ENCODE data around the gene UCP3. TPM values are rescaled to one million over a fixed set of nuclear protein-coding genes. Genes with fewer than 3 reads are reported as not detected.

Gene UCP3
- total and polyA plus RNA-seq, 5 donors: 1.6 to 2.5 (median 1.9) TPM

DNA sequence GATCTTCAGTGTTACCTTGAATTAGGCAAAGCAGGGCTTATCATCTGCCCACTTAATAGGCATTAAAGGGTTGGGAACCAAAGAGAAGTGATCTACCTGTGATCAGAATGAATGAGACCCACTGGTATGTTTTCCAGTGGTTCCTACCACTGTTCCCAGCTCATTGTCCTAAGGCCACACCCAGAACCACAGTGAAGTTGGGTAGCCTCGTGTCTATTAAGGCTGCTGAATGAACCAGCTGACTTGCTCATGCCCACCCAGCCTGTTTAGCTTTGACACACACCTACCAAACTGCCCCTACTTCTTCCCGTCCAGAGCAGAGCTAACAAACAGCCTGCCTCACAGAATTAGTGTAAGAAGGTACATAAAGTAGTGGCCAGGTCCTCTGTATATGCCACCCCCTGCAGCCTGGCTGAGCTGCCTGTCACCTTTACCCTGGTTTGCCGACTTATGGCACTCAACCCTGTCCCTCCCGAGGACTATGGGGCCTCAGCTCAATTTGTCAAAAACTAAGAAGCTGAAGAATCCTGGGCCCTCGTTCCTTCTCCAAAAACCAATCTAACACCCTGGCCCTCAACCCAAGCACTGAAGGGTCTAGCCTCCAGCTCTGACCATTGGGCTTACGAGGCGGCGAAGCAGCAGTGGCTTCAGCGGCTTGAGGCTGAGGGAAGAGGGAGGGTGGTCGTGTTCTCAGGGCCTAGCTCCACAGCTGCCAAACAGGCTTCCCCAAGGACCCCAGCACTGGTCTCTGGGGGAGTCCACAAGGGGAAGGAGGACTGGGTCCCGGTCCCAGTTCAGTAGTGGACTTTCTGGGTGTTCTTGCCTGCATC lies 36.0 kb downstream of the UCP3 start:
- Histone ChIP-seq H3K4me3 (ENCODE audit: low read length) (no peak overlapping the region), H3K27ac (ENCODE audit: low read length) (no peak overlapping the region), H3K27me3 (ENCODE audit: control insufficient read depth, insufficient read depth) (no peaks in the 10 kb centered on the region), H3K9me3 (ENCODE audit: control insufficient read depth, low read length) (no peaks in the 10 kb centered on the region), H3K4me1 (ENCODE audit: control insufficient read depth, insufficient read depth, low read length) (no peaks in the 10 kb centered on the region)
- intact Hi-C loops (cut with DNase I): no loop called here
- no peak for DNase-seq
- WGBS: 86% methylated on average over 11 of the region's 11 CpGs
- no peak for ATAC-seq

DNA sequence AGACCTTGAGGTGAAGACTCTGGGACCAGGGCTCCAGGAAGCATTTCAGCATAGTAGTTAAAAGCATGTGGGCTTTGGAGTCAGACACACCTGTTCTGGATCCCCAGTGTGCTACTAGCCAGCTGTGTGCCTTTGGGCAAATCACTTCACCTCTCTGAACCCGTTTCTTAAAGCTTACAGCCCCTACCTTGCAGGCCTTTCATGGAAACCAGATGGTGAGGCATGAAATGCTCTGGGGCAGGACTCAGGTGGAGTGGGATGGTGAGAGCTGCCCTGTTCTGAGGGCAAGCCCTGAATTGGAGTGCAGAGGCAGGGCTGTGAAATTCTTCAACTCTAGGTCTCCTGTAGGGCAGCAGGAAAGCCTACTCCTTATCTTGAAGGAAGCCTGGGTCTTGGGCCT lies 36.7 kb downstream of the UCP3 start:
- Histone ChIP-seq H3K4me1 (ENCODE audit: control insufficient read depth, insufficient read depth, low read length) (no peaks in the 10 kb centered on the region), H3K27ac (ENCODE audit: low read length) (no peak overlapping the region), H3K27me3 (ENCODE audit: control insufficient read depth, insufficient read depth) (no peaks in the 10 kb centered on the region), H3K4me3 (ENCODE audit: low read length) (no peak overlapping the region), H3K9me3 (ENCODE audit: control insufficient read depth, low read length) (no peaks in the 10 kb centered on the region)
- 86% methylated on average over 1 of the region's 1 CpG for WGBS
- DNase-seq (no peak), ATAC-seq (no peak)
- intact Hi-C loops (cut with DNase I): no loop called here

DNA sequence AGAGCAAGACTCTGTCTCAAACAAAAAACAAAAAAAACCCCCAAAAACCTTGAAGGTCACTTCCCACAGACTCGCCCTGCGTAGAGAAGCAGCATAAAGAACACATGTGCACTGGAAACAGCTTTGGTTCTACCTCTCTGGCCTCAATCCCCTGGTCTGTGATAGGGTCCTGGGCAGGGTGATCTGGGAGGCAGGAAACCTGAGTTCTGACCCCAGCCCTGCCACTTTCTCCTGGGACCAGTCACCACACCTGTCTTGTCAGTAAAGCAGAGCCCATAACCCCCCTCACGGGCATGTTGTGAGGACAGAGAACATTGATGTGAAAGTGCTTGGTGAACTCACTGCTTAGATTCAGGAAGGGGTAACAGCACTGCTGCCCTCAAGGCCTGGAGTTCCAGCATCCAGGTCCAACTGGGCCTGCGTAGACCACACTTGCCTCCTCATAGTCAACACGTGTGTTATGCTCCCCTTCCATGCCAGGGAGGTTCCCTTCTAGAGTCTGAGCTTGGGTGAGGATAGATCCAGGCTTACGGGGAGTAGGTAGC lies 37.6 kb downstream of the UCP3 start:
- Histone ChIP-seq H3K4me3 (ENCODE audit: low read length) (no peak overlapping the region), H3K9me3 (ENCODE audit: control insufficient read depth, low read length) (no peaks in the 10 kb centered on the region), H3K4me1 (ENCODE audit: control insufficient read depth, insufficient read depth, low read length) (no peaks in the 10 kb centered on the region), H3K27me3 (ENCODE audit: control insufficient read depth, insufficient read depth) (no peaks in the 10 kb centered on the region), H3K27ac (ENCODE audit: low read length) (no peak overlapping the region)
- DNase-seq (no peak), ATAC-seq (no peak)
- intact Hi-C loops (cut with DNase I): no loop called here
- WGBS: 85% methylated on average over 6 of the region's 6 CpGs

DNA sequence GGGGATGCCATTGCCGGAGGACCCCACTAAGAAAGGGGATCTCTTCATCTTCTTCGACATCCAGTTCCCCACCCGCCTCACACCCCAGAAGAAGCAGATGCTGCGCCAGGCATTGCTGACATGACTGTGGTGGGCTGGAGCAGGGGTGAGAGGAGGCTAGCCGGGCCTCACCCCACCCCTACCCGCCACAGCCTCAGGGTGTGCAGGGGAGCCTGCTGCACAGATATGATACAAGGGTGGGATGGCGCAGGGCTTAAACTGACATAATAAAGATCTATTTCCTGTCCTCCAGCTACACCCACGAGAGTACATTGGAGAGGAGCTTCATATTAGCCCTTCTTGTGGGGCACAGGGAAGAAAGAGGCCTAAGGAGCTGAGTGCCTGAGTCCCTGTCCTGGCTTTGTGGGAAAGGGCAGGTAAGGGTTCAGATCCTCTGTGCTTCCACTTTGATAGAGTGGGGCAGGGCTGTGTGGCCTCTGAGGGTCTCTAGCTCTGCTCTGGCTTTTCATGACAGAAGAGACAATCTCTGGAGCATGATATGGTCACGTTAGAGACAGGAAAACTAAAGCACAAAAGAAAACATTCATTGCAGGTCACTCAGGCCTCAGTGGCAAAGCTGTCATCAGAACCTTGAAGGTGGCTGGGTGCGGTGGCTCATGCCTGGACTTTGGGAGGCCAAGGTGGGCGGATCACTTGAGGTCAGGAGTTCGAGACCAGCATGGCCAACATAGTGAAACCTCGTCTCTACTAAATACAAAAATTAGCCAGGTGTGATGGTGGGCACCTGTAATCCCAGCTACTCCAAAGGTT lies 38.7 kb downstream of the UCP3 start:
- H3K4me1 ChIP-seq (ENCODE audit: control insufficient read depth, insufficient read depth, low read length): no peaks in the 10 kb centered on the region
- intact Hi-C loops (cut with DNase I): loop anchor here in 2 of 4 donors (10.0 kb wide), 2 partner anchors 65 to 475 kb away; no protein-coding TSS in a partner anchor
- no peak for ATAC-seq
- DNase-seq: no peak
- WGBS: 78% methylated on average over 13 of the region's 13 CpGs
- no peak overlapping the region for H3K27ac ChIP-seq (ENCODE audit: low read length)
- H3K4me3 ChIP-seq (ENCODE audit: low read length): no peak overlapping the region
- no peaks in the 10 kb centered on the region for H3K27me3 ChIP-seq (ENCODE audit: control insufficient read depth, insufficient read depth)
- no peaks in the 10 kb centered on the region for H3K9me3 ChIP-seq (ENCODE audit: control insufficient read depth, low read length)

DNA sequence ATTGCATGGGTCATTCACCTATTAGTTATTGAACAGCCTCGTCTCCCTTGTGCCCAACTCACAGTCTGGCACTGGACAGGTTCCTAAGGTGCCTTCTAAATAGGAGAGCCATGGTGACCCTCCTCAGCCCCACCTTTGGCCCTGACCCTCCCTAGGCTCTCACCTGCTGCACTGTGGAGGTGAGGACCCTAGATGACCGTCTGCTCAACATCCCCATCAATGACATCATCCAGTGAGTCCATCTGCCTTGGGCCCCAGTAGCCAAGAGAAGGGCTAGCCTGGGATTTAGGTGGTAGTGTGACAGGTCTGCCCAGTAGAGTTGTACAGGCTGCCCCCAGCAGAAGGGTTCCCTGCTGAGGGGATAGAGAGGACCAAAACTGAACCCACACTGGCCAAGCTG lies 39.8 kb downstream of the UCP3 start:
- intact Hi-C loops (cut with DNase I): loop anchor here in 2 of 4 donors (10.0 kb wide), 2 partner anchors 66 to 476 kb away; no protein-coding TSS in a partner anchor
- 75% methylated on average over 2 of the region's 2 CpGs for WGBS

DNA sequence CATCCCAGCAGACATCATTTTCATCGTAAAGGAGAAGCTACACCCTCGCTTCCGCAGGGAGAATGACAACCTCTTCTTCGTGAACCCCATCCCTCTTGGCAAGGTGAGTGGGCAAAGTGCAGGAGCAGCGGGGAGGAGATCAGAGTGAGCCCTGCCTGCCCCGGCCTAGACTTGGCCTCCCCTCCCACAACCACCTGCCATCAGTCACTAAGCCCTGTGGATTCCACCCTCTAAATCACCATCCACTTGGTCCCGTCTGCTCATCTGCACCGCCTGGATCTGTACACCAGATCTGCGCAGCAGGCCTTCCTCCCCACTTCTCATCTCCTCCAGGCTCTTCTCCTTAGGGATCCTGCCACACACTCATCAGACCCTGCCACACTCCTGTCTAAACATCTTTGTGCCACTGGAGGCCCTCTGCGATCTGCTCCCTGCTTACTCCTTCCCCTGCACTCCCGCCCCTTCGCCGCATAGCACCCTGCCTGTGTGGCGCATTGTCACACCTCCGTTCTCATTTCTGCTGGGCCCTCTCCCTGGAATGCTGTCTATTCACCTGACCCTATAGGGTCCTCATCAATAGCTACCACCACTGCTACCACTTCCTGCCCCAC lies 40.4 kb downstream of the UCP3 start:
- WGBS: 87% methylated on average over 15 of the region's 15 CpGs
- H3K27ac ChIP-seq (ENCODE audit: low read length): no peak overlapping the region
- H3K4me3 ChIP-seq (ENCODE audit: low read length): no peak overlapping the region
- ATAC-seq: no peak
- no peaks in the 10 kb centered on the region for H3K4me1 ChIP-seq (ENCODE audit: control insufficient read depth, insufficient read depth, low read length)
- intact Hi-C loops (cut with DNase I): loop anchor here in 2 of 4 donors (10.0 kb wide), 2 partner anchors 66 to 476 kb away; no protein-coding TSS in a partner anchor
- DNase-seq: no peak
- H3K9me3 ChIP-seq (ENCODE audit: control insufficient read depth, low read length): no peaks in the 10 kb centered on the region
- H3K27me3 ChIP-seq (ENCODE audit: control insufficient read depth, insufficient read depth): no peaks in the 10 kb centered on the region

More for the DNA sequence above, 39.8 kb downstream of the UCP3 start:
- Histone ChIP-seq H3K4me1 (ENCODE audit: control insufficient read depth, insufficient read depth, low read length) (no peaks in the 10 kb centered on the region), H3K9me3 (ENCODE audit: control insufficient read depth, low read length) (no peaks in the 10 kb centered on the region), H3K4me3 (ENCODE audit: low read length) (no peak overlapping the region), H3K27ac (ENCODE audit: low read length) (no peak overlapping the region), H3K27me3 (ENCODE audit: control insufficient read depth, insufficient read depth) (no peaks in the 10 kb centered on the region)
- no peak for DNase-seq
- no peak for ATAC-seq

DNA sequence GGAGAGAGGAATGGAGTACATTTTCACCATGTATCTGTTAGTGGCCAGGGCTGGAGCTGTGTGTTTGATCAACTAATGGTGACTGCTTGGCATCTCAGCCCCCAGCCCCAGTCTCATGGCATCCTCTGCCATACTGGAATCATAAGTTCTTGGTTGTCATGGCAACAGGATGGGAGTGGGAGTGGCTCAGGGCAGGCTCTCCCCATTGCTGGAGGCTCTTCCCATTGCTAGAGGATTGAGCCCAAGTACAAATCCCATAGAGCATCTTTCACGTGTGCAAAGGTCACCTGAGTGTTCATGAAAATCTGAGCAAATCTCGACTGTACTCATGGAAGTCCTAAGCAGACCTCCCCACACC lies 43.1 kb downstream of the UCP3 start:
- ATAC-seq: no peak
- intact Hi-C loops (cut with DNase I): loop anchor here in 2 of 4 donors (10.0 kb wide), 2 partner anchors 69 to 479 kb away; no protein-coding TSS in a partner anchor
- no peak for DNase-seq
- H3K9me3 ChIP-seq (ENCODE audit: control insufficient read depth, low read length): no peaks in the 10 kb centered on the region
- no peaks in the 10 kb centered on the region for H3K27me3 ChIP-seq (ENCODE audit: control insufficient read depth, insufficient read depth)
- 64% methylated on average over 2 of the region's 2 CpGs for WGBS
- no peaks in the 10 kb centered on the region for H3K4me1 ChIP-seq (ENCODE audit: control insufficient read depth, insufficient read depth, low read length)
- no peak overlapping the region for H3K4me3 ChIP-seq (ENCODE audit: low read length)
- H3K27ac ChIP-seq (ENCODE audit: low read length): no peak overlapping the region

DNA sequence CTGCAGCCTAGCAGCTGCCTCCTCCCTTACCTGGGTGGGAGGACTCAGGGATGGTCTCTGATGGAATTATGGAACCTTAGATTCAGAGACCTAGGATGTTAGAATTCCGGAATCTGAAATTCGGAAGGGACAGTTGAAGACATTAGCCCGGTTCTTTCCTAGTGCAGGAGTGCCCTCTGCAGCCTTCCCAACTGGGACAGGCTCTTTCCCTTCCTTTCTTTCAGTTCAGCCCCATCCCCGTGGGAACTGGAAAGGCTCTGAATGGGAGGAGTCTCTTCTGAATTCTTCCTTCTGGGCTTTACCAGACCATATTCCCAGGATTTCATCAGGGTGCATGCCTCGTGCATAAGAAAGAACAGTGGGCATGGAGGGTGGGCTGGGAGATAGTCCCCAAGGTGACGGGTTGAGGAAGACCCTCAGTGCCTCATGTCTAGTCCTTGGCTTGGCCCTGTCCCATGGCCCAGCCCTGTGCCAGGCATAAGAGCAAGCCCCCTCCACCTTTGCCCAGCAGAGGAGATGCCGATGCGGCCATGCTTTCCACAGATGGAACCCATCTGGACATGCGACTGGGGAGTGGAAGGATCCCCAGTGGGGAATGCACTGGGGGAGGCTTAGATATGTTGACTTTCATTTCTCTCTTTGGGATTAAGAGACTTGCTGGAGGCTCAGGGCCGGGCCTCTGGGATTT lies 43.7 kb downstream of the UCP3 start:
- DNase-seq (no peak), ATAC-seq (peak in 1 of 2 donors; percentile 8)
- intact Hi-C loops (cut with DNase I): loop anchor here in 2 of 4 donors (10.0 kb wide), 2 partner anchors 70 to 480 kb away; no protein-coding TSS in a partner anchor
- Histone ChIP-seq H3K9me3 (ENCODE audit: control insufficient read depth, low read length) (no peaks in the 10 kb centered on the region), H3K4me1 (ENCODE audit: control insufficient read depth, insufficient read depth, low read length) (no peaks in the 10 kb centered on the region), H3K27ac (ENCODE audit: low read length) (no peak overlapping the region), H3K27me3 (ENCODE audit: control insufficient read depth, insufficient read depth) (no peaks in the 10 kb centered on the region), H3K4me3 (ENCODE audit: low read length) (no peak overlapping the region)
- WGBS: 58% methylated on average over 10 of the region's 10 CpGs

DNA sequence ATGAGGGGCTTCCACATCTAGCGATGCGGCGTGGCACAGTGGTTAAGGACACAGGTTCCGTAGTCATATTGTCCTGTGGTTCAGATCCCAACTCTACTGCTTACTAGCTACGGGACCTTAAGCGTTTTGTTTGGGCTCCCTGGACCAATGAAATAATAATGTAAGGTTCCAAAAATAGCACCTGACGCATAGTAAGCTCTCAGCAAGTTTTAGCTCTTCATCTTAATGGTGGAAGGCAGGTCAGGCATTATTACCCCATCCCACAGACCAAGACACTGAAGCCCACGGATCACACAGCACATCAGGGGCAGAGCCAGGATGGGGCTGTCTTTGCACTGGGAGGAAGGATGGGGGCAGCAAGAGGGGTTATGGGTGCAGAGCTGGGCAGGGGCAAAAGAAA lies 45.0 kb downstream of the UCP3 start:
- Histone ChIP-seq H3K27ac (ENCODE audit: low read length) (no peak overlapping the region), H3K9me3 (ENCODE audit: control insufficient read depth, low read length) (no peaks in the 10 kb centered on the region), H3K27me3 (ENCODE audit: control insufficient read depth, insufficient read depth) (no peaks in the 10 kb centered on the region), H3K4me3 (ENCODE audit: low read length) (no peak overlapping the region), H3K4me1 (ENCODE audit: control insufficient read depth, insufficient read depth, low read length) (no peaks in the 10 kb centered on the region)
- intact Hi-C loops (cut with DNase I): loop anchor here in 3 of 4 donors (5.0 to 10.0 kb wide), 3 partner anchors 71 to 483 kb away; no protein-coding TSS in a partner anchor
- DNase-seq (no peak), ATAC-seq (no peak)
- 69% methylated on average over 8 of the region's 8 CpGs for WGBS

DNA sequence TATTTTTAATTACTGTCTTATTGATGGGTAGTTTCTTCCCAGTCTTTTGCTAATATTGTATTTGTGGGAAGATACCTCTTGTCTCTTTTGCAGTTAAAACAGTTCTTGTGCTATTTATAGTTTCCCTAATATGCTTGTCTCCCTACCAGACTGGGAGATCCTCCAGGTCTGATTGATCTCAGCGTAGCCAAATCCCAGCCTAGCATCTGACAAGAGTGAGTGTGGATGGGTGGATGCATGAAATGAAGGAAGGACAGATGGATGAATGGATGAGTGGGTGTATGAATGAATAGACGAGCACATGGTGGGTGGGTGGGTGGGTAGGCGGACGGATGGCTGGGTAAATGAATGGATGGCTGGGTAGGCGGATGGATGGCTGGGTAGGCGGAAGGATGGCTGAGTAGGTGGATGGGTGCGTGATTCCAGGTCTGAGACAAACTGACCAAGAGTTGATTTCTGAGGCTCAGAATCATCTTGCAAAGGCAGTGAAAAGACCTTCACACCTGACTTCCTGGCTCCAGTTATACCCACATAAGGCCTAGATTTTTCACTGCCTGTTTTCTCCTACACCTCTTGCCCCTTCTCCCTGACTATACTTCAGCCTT lies 46.7 kb downstream of the UCP3 start:
- ATAC-seq: no peak
- no peaks in the 10 kb centered on the region for H3K27me3 ChIP-seq (ENCODE audit: control insufficient read depth, insufficient read depth)
- intact Hi-C loops (cut with DNase I): loop anchor here in 3 of 4 donors (5.0 to 10.0 kb wide), 3 partner anchors 73 to 485 kb away; no protein-coding TSS in a partner anchor

More for the DNA sequence above, 46.7 kb downstream of the UCP3 start:
- no peaks in the 10 kb centered on the region for H3K4me1 ChIP-seq (ENCODE audit: control insufficient read depth, insufficient read depth, low read length)
- no peak overlapping the region for H3K4me3 ChIP-seq (ENCODE audit: low read length)
- no peak for DNase-seq
- H3K9me3 ChIP-seq (ENCODE audit: control insufficient read depth, low read length): no peaks in the 10 kb centered on the region
- 73% methylated on average over 7 of the region's 7 CpGs for WGBS
- H3K27ac ChIP-seq (ENCODE audit: low read length): no peak overlapping the region

All from right cardiac atrium (tissue), 5 donors.